Stimulated activated CD8-positive, alpha-beta memory T cell treated with anti-CD3 and anti-CD28 coated beads, Interleukin-12 subunit alpha, Interleukin-12 subunit beta, amount 100 ng/mL, for 1 hour (primary cell): ENCODE data around the gene AKAP11.

Experiments
- DNase-seq: peaks from one replicate; pipeline ENCODE4 v3.0.0-alpha.2; 2020; ENCODE audit warnings: low read depth

The AKAP11 gene

GRCh38 chr13:42275098-42275471 is 3.1 kb downstream of the AKAP11 start:
- DNase-seq: no peak

GRCh38 chr13:42275506-42275905 is 3.6 kb downstream of the AKAP11 start:
- no peak for DNase-seq

GRCh38 chr13:42276683-42277082 is 4.7 kb downstream of the AKAP11 start:
- no peak for DNase-seq

GRCh38 chr13:42277618-42278276 is 5.8 kb downstream of the AKAP11 start:
- DNase-seq: no peak

- no peak for DNase-seq
Observed at GRCh38 chr13:42279080-42279479, 7.1 kb downstream of the AKAP11 start.

GRCh38 chr13:42279986-42280385 is 8.0 kb downstream of the AKAP11 start:
- no peak for DNase-seq

- DNase-seq: no peak
Observed at GRCh38 chr13:42280537-42280936, 8.6 kb downstream of the AKAP11 start.

GRCh38 chr13:42283574-42283973 is 11.6 kb downstream of the AKAP11 start:
- no peak for DNase-seq

GRCh38 chr13:42284068-42284467 is 12.1 kb downstream of the AKAP11 start:
- DNase-seq: no peak

GRCh38 chr13:42298392-42298791 is 26.4 kb downstream of the AKAP11 start:
- DNase-seq: no peak

- DNase-seq: no peak
Observed at GRCh38 chr13:42305503-42305902, 33.6 kb downstream of the AKAP11 start.

- DNase-seq: no peak
Observed at GRCh38 chr13:42307461-42307860, 35.5 kb downstream of the AKAP11 start.

GRCh38 chr13:42312817-42313431 is 41.0 kb downstream of the AKAP11 start:
- no peak for DNase-seq

- DNase-seq: no peak
Observed at GRCh38 chr13:42318570-42318969, 46.6 kb downstream of the AKAP11 start.

- no peak for DNase-seq
Observed at GRCh38 chr13:42320375-42320787, 48.4 kb downstream of the AKAP11 start.

GRCh38 chr13:42322806-42323205 is 50.9 kb downstream of the AKAP11 start:
- DNase-seq: no peak

GRCh38 chr13:42324704-42325103 is 52.8 kb downstream of the AKAP11 start:
- DNase-seq: no peak

- DNase-seq: no peak
Observed at GRCh38 chr13:42327725-42328124, 55.8 kb downstream of the AKAP11 start.

GRCh38 chr13:42328672-42329071 is 56.7 kb downstream of the AKAP11 start:
- DNase-seq: no peak

- DNase-seq: no peak
Observed at GRCh38 chr13:42329239-42329638, 57.3 kb downstream of the AKAP11 start.

- DNase-seq: no peak
Observed at GRCh38 chr13:42331009-42331408, 59.1 kb downstream of the AKAP11 start.

GRCh38 chr13:42333613-42334328 is 61.8 kb downstream of the AKAP11 start:
- no peak for DNase-seq

GRCh38 chr13:42334329-42334706 is 62.4 kb downstream of the AKAP11 start:
- DNase-seq: no peak
